Epidermal melanocyte (primary cell): ENCODE data around the gene MAST4.

Experiments
- DNase-seq: peaks from one replicate; pipeline ENCODE4 v3.0.0; 2011; ENCODE audit warnings: low spot score; ENCODE audit not compliant: insufficient read length

MAST4 gene

DNA sequence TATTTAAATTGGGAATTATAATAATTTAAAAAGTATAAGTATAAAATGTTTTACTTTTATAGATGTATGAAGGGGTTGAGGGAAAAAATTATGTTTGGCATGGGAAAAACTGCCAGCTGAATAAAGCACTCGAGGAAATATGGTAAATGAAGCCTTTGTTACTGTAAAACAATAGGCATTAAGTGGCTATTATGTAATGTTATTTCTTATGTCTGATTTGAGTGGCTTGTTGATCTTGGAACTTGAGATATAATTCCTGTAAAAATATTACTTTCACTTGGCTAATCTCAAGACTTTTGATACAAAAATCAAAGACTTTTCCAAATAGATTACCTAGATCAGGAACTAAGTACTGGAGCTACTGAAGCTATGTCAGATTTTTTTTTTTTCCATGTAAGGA, 417.5 kb downstream of the MAST4 start:
- no peak for DNase-seq

DNA sequence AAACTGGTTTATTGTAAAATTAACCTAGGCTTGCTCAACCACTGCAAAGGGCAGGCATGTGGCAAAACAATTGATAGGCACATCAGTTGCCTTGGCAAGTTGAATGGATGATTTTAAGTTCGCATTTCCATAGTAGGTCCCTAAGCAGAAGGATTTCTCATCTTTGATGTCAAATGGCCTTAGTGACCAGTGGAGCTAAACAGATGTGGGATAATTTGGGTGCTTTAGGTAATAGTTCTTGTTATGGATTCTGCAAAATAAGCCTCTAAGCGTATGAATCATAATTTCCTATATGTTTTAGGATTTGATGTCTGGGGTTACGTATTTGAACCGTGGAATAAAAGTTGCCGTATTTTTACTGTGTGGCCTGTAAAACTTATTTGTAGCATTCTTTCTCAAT, 418.0 kb downstream of the MAST4 start:
- DNase-seq, result no peak

DNA sequence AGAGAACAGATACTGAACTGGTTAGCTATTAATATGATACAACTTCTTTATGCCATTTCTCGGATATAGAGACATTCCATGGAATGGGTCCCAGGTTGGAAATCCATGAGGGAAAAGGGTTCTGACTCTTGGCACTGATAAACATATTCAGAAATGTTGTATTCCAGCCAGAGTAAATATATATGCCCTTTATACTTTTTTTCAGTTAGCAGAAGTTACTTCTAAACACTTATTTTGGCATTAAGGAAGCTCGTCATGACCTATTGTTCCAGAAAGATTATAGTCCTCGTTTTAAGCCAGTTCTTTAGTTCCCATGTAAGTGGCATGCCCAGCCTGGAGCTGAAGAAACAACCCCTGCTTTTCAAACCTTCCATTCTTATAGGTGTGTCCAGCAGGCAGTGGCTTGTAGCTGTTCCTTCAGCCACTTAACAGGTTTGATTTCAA, 418.8 kb downstream of the MAST4 start:
- DNase-seq, result no peak

DNA sequence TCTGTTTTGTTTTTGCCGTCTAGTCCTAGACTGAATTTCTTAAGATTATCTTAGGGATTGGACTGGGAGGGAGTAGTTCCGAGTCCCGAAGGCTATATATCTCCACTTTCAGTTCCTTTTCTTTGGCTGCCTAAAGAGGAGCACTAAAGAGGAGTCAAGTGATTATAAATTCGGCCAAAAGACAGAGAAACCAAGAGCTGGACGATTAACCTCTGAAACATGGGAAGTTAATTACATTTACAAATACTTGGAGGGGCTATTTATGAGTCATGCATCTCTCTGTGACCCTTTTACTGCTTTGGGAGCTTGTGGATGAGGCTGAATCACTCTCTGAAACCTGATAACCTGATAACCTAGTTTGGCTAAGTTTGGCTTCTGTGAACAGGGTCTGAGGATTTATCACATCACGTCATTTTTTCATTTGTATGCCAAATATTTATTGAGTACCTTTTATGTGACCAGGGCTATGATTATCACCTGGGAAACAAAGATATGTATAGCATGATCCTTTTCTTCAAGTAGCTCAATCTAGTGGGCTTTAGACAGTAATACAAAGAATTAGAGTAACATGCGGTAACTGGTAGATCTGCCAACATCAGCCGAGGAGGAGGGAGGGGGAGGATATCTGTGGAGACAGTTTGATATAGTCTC, 419.5 kb downstream of the MAST4 start:
- DNase-seq, result no peak

DNA sequence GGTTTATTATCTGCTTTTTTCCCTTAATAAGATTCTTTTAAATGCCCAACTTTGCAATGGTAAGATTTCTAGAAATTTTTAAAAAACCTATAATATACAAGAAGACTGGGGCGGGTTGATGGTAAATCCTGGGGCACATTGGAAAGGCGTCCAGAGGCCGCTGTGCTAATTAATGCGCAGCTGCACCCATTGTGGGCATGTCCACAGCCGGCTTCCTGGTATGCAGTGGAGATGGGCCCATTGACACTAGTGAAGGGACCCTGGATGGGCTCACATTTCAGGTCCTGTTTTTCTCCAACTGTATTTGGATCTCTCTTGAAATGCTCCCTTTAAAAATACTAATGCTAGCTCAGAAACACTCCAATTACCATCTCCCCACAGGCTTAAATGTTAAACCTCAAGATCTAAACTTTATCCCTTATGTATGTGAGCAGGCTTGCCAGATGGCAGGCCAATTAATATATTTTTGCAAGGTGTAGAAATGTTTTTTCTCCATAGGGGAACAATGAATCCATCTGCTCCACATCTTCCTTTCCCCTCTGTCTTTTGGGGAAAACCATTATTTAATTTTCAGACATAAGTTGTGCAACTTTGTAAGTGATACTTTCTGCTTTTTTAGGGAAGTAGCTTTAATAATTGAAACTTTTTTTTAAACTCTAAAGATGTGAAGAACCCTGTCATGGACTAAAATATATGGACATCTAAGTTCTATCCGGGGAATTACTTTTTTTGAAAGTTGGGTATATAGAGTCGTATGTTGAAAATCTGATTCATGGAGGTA, 423.1 kb downstream of the MAST4 start:
- DNase-seq, result no peak

DNA sequence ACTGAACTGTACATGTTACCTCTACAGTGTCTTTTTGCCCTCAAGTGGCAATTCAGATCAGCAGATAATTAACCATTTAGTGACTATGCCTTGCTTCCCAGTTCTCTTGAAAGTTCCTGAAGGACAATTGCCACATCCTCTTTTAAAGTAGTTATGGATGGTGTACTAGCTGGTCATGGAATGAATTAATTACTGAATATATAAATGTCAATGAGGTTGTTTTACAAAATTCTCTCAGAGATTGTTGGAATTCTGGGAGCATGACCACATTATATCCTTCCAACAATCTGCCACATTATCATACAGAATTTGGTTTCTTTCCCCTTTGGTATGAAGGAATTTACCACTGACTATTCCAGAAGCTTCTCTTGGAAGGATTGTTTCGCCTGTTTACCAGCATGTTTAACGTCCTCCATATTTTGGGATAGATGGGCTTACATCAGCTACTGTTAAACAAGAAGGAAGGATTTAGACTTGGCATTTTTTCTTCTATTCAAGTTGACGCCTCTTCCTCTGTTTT, 424.0 kb downstream of the MAST4 start:
- no peak for DNase-seq

DNA sequence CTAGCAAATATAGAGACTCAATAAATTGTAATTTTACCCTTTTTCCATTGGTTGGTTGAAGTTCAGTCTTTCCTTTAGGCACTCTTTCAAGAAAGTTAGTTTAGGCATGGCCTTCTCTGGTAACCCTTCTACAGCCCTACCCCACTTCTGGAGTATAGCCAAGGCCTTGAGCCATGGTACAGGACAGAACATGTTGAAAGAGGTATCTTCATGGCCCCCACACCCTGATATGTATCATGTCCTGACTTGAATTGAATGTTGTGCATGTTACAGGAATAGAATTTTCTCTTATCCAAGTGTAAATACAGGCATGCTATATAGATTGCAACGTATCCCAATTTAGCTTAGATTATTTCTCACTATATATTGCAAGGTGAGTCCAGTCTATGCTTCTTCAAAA, 424.8 kb downstream of the MAST4 start:
- no peak for DNase-seq

DNA sequence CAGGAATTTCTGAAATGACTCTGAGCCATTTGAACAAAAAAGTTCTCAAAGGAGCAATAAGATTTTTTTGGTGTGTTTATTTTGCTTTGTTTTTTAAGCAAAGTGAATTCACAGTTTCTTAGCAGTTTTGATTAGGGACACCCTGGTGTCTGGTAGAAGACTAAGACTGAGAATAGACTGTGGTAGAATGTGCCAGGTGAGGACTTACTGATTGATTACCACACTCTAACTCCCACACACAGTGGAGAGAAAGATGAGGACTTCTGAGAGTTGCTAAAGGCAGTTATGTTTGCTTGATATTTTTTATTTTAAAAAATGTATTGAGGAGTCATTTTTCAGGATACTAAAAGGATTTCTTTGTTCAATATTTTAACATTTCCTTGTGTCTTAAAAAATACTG, 425.3 kb downstream of the MAST4 start:
- DNase-seq, result no peak

DNA sequence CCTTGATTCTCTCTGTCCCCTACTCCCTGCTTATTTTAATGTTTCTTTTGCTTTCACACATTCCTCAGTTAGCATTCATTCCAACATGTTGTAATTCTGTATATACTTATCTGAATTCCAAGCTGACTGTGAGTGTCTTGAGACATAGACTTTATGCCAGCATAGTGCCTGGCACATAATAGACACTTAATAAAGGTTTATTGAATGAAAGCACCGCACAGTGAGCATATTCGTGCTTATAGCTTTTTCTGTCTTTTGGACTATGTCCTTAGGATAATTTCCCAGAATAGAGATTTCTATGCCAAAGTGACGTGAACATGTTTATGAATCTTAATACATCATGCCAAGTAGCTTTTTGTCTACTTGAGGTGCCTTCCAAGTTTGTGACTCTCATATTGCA, 425.8 kb downstream of the MAST4 start:
- DNase-seq, result no peak

DNA sequence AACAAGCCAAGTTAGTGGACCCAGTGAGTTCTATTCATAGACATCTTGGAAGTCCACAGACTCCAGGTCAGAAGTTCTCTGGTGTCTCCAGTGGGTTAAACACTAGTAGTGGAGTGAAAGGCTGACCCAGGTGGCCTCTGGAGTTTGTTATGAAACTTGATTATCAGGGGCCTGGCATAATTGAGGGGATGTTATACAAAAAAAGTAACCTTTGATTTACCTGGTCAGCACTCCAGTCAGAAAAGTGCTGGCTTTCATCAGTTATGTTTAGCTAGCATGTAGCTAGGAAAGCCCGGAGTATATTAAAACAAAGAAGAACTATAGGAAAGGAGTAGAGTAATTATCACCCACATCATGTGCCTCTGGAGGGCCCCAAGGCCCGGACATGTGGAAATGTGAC, 429.3 kb downstream of the MAST4 start:
- DNase-seq, result no peak

DNA sequence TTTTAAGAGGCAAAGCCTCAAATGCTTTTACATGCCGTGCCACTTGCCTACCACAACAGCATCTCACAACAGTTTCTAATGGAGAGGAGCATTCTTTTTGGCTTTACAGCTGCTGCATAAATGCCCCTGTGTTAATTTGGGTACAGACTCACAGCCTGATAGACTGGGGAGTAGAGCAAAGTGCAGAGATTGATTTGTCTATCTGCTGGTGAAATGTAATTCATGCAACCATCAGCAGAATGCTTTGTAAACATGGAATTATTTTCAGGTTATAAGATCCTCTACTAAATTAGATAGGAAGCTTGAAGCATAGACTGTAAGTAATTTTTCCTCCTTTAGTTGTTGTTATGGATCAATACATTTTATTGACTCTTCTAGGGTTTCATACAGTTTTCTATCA, 430.1 kb downstream of the MAST4 start:
- DNase-seq, result no peak

DNA sequence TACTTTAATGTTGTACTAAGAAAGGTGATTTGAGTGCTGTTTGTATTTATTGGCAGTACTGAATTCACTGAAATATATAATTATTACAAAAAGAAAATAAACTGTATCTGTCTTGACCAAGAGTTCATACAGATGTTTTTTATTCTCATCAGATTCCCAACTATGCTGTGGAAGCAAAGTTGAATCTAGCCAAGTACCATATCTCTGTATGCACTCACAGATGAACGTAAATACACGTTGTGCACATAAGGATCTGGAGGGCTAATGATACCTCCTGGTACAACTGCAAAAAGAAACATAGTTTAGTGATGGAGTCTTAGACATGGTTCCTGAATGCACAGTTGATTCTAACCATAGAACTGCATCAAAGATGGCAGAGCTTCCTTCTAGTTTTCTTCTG, 431.0 kb downstream of the MAST4 start:
- DNase-seq, result no peak

DNA sequence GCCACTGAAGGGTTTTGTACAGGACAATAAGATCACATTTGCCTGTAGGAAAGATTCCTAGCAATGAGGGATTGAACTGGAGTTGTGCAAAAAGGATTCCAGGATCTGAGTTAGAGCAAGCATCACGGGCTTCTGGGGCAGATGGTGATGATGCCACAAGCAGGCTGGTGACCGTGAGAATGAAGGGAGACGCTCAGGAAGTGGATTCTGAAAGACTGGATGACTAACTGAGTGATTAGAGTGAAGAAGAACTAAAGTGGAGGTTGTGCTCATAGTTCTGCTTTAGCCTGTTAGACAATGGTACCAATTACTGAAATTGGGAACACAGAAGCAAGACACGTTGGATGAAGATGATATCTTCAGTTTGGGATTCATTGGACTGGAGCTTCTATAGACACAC, 432.2 kb downstream of the MAST4 start:
- no peak for DNase-seq

DNA sequence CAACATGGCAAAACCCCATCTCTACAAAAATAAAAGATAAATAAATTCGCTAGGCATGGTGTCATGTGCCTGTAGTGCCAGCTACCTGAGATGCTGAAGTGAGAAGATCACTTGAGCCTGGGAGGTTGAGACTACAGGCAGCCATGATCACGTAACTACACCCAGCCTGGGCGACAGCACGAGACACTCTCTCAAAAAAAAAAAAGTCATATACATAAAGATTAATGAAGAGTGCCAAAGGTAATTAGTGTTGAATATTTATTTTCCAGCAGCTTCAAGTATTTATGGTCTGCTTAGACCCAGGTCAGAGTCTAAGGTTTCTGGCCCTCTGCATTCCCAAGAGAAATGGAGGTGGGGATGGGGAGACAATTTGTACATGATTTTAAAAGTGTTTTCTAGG, 432.7 kb downstream of the MAST4 start:
- DNase-seq, result no peak

DNA sequence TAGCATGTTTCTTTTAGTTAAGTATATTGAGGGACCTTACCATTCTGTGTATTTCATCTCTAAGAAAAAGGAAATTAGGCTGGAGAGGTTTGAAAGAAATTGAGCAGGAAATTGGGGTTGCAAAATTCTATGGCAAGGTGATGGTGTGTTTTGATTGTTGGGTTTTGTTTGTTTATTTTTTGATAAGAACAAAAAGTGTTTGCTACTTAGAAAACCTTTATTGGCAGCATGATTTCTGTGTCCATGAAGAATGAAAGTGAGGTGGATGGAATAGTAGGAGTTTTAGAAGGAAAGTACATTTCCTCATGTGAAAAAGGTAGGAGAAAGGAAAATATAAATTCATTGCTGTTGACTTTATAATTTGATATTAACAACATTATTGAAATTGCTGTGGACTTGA, 433.3 kb downstream of the MAST4 start:
- DNase-seq, result no peak

DNA sequence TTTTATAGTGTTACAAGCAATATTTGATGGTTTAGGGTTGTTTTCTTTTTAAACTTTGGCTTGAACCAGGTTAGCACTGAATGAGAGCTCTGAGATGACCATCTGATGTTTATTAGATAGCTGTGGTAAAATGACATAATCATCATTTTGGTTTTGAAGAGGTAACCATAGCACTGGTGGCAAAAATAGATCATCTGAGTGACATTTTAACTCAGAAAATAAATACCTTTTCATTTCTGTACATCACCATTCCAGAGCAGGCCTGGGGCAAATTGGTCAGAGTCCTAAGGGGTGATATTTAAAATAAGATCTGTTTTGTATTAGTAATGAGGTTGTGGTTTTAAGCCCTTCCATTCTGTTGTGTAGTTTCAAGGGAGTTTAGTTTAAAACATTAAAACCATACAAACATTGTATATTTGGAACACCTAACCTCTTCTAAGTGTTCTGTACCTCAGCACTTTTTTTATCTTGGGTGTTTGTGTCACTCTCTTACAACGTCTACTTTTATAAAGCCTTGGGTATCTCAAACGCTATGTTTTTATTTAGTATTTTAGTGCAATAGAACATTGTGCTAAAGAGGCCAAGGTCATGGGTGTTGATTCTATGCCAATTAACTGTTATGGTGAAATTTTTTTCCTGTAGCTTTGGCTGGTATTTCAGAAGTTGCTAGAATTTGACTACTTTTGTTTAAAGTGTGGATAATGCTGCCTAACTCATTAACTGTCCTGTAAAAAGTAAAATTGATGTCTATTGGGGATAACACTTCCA, 434.3 kb downstream of the MAST4 start:
- no peak for DNase-seq

DNA sequence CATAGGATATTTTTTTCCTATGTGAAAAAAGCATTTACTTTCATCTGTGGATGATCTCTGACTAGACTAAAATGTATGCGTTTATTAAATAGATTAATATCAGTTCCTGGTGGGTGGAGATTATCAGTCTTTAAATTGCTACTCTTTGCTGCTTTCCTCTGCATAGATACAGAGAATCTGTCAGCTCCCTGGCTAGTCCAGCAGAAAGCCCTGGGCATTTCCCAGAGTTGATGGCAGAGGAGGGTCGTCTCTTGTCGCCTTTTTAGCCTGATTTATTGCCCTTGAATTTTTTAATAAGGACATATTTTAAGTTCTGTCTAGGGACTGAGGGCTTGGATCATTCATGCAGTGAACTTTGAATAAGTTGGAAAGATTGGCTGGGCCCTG, 434.9 kb downstream of the MAST4 start:
- no peak for DNase-seq

DNA sequence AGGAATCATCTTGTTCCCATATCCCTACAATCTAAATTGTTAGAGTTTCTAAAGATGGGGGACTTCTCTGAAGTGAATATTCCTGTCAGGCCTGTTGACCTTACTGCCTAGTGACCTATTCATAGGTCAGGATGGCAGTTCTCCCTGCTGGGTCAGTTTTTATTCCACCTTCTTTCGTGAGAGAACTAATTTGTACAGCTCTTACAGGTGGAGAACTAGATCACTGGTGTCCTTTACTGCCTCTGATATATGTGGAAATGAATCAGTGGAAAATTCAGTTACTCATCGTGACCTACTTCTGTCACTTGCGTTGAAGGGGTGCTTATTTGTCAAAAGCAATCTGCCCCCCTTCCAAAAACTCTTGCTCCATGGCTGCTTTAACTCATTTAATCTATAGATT, 435.5 kb downstream of the MAST4 start:
- DNase-seq, result no peak

DNA sequence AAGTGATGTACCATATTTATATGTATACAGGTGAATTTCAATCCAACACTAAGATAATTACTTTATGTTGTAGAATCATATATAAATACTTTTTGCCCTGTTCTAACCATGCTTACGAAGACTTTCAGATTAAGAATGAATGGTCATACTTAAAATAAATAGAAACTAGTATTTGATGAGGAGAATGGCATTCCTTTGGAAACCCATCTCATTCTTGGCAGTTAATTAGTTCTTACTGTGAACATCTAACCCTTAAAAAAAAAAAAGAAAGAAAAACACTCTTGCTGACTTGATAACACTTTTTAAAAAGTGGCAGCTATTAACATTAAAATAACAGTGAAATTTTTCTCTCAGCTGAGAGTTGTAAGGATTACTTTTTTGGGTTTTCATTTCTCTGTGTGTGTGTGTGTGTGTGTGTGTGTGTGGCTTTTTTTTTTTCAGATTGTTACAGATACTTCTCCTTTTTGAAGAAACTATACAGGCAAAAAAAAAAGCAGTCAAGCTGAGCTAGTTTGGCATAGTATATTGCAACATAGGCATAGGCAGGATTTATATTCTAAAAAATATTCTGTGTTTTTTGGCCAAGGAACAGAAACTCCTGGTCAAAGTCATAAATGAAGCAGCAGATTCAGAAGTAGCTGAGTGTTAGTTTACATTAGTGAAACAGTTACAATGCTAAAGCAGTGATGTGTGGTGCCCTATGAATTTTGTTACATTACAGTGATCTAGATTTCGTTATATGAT, 436.9 kb downstream of the MAST4 start:
- no peak for DNase-seq

DNA sequence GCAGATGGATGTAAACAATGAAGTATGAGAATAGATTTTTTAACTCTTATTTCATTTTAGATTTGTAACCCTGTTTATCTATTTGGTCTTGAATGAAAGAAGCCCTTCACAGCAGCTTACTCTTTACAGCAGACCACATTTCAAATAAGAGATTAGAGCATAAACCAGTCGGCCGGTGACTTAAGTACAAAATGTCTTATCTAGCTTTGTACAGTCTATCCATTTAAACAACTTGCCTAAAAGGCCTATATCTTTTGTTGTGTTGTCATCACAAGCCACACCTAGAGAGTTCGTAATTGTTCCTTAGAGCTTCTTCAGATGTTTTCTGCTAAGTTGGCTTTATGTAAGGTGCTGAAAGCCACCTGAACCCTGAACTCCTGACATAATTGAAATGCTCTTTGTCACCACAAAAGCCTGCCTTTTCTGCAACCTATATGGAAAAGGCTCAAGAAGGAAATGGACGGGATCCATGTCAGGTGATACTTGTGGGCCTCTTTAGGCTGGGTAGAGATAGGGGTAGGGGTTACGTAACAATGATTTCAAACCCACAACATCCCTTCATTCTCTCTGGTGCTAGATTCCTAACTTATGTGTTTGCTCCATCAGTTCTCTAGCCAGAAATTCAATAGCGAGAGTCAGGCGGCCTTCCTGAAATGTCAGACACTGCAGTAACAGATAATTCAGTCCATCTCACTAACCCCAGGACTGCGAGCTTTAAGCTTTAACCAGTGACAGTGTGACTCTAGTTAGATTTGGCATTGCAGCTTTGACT, 437.9 kb downstream of the MAST4 start:
- no peak for DNase-seq
